Glutamatergic neuron (in vitro differentiated cells): ENCODE measurements around the gene RTEL1. TPM values are rescaled to one million over a fixed set of nuclear protein-coding genes. Genes with fewer than 3 reads are reported as not detected.
A peak's percentile ranks its signal among the peaks of the same experiment; 100 is the strongest.
"Not testable (repeated sequence)": the region's sequence is repeated elsewhere in the genome, so short reads cannot be mapped to it uniquely, and the experiment has no call there.

ENCODE experiments used
- DNase-seq: peaks from one replicate; pipeline ENCODE4 v3.0.0; 2022
- H3K27ac Mint-ChIP-seq: one replicate; pipeline ENCODE4 v1.8.0; 2020; ENCODE audit warnings: mild to moderate bottlenecking, mixed read lengths, inconsistent platforms; ENCODE audit not compliant: unreplicated experiment
- H3K27me3 Mint-ChIP-seq: one replicate; pipeline ENCODE4 v1.8.0; 2020; ENCODE audit warnings: mild to moderate bottlenecking, moderate library complexity, mixed read lengths, inconsistent platforms; ENCODE audit not compliant: unreplicated experiment
- H3K36me3 Mint-ChIP-seq: one replicate; pipeline ENCODE4 v1.8.0; 2020; ENCODE audit warnings: mild to moderate bottlenecking, mixed read lengths, inconsistent platforms; ENCODE audit not compliant: unreplicated experiment
- H3K4me1 Mint-ChIP-seq: one replicate; pipeline ENCODE4 v1.8.0; 2020; ENCODE audit warnings: mild to moderate bottlenecking, low read depth, mixed read lengths, inconsistent platforms; ENCODE audit not compliant: unreplicated experiment
- H3K4me3 Mint-ChIP-seq: one replicate; pipeline ENCODE4 v1.8.0; 2020; ENCODE audit warnings: mild to moderate bottlenecking, mixed read lengths, inconsistent platforms; ENCODE audit not compliant: unreplicated experiment
- H3K9me3 Mint-ChIP-seq: one replicate; pipeline ENCODE4 v1.8.0; 2020; ENCODE audit warnings: mild to moderate bottlenecking, moderate library complexity, mixed read lengths, inconsistent platforms; ENCODE audit not compliant: unreplicated experiment
- total RNA-seq: library from RNA; stranded (reverse); fragmentation: NEBNext Ultra II Directional; extraction: Animal tissue kit (Norgen Biotek cat#: 25700); gene quantifications from one replicate; pipeline ENCODE4 v1.2.1, GENCODE V29; 2021; ENCODE audit not compliant: unreplicated experiment
- TF ChIP-seq, protein P1 (sequence below): fragments of 200-600 bp; sonication (generic); IDR thresholded peaks from one replicate; pipeline ENCODE4 v1.5.0; 2021; ENCODE audit not compliant: partially characterized antibody, unreplicated experiment

Gene RTEL1
- total RNA-seq, 1 donor from 2014 or later = 36.3 TPM

DNA sequence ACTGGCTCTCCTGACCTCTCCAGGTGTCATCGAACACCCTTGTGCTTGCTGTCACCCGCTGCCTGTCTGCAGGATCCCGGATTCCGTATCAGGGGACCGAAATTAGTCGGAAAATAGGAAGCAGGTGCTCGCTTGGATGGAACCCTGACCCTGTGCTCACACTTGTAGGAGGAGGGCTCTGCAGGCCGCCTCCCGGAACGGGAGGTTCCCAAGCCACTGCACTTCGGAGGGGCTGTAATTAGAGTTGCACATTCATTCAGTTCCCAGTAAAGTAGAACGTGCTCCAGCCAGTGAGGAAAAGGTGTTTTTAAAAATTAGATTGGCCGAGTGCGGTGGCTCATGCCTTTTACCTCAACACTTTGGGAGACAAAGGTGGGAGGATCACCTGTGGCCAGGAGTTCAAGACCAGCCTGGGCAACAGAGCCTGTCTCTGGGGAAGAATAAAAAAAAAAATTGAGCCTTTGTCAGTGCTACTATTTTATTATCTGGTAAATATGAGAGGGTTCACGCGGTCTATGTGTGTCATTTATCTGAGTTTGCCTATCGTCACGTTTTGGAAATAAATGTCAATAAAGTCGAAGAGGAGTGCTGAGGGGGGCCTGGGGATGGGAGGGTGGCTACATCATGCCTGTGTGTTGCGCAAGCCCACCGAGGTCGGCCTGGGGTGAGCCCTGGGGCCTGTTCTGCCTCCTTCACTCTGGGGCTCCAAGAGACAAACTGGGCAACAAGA lies 29.7 kb upstream of the RTEL1 start:
- Mint-ChIP-seq H3K36me3 (no peaks in the 10 kb centered on the region), H3K27me3 (peaks cover 18% of the 10 kb centered on the region), H3K4me1 (peaks cover 16% of the 10 kb centered on the region), H3K27ac (peak overlapping the region; percentile 95), H3K9me3 (peaks cover 18% of the 10 kb centered on the region), H3K4me3 (peak overlapping the region; percentile 91)
- DNase-seq = peak; percentile 20
- TF ChIP-seq, protein P1, sequence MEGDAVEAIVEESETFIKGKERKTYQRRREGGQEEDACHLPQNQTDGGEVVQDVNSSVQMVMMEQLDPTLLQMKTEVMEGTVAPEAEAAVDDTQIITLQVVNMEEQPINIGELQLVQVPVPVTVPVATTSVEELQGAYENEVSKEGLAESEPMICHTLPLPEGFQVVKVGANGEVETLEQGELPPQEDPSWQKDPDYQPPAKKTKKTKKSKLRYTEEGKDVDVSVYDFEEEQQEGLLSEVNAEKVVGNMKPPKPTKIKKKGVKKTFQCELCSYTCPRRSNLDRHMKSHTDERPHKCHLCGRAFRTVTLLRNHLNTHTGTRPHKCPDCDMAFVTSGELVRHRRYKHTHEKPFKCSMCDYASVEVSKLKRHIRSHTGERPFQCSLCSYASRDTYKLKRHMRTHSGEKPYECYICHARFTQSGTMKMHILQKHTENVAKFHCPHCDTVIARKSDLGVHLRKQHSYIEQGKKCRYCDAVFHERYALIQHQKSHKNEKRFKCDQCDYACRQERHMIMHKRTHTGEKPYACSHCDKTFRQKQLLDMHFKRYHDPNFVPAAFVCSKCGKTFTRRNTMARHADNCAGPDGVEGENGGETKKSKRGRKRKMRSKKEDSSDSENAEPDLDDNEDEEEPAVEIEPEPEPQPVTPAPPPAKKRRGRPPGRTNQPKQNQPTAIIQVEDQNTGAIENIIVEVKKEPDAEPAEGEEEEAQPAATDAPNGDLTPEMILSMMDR = no peak

DNA sequence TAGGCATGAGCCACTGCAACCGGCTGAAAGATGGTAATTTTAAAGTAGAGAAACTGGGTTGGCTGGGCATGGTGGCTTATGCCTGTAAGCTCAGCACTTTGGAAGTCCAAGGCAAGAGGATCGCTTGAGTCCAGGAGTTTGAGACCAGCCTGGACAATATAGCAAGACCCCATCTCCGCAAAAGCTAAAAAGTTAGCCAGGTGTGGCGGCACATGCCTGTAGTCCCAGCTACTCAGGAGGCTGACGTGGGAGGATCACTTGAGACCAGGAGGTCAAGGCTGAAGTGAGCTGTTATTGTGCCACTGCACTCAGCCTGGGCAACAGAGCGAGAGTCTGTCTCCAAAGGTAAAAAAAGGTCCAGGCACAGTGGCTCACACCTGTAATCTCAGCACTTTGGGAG lies 27.2 kb upstream of the RTEL1 start:
- peak; percentile 0 for DNase-seq
- H3K27ac Mint-ChIP-seq, H3K4me3 Mint-ChIP-seq, H3K36me3 Mint-ChIP-seq: not testable (repeated sequence)
- H3K4me1 Mint-ChIP-seq = peaks cover 16% of the 10 kb centered on the region
- H3K9me3 Mint-ChIP-seq = peaks cover 18% of the 10 kb centered on the region
- H3K27me3 Mint-ChIP-seq = peaks cover 18% of the 10 kb centered on the region

DNA sequence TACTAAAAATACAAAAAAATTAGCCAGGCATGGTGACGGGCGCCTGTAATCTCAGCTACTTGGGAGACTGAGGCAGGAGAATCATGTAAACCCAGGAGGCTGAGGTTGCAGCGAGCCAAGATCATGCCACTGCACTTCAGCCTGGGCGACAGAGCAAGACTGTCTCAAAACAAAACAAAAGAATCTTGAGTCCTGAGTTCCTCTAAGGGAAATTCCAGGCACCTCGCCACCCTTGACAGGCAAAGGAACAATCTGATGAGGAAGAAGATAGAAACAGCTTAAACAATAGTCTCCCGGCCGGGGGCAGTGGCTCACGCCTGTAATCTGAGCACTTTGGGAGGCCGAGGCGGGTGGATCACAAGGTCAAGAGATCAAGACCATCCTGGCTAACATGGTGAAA lies 26.7 kb upstream of the RTEL1 start:
- Mint-ChIP-seq H3K4me1 (peaks cover 16% of the 10 kb centered on the region), H3K9me3 (peaks cover 18% of the 10 kb centered on the region), H3K27me3 (peaks cover 18% of the 10 kb centered on the region)
- not testable (repeated sequence) for DNase-seq, H3K27ac Mint-ChIP-seq, H3K36me3 Mint-ChIP-seq, H3K4me3 Mint-ChIP-seq

DNA sequence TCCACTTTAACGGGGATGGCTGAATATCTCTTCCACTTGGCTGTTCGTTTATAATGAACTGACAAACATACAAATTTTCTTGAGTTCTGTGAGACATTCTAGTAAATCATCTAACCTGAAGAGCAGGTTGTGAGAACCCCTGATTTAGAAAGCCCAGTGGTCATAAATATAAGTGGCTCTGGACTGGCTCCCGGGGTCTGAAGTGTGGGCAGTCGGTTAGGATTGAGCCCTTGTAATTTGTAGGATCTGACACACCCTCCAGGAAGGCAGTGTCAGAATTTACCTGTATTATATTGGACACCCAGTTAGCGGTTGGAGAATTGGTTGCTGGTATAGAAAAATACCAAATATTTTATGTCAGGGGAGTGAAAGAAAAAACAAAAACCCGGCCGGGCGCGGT lies 24.4 kb upstream of the RTEL1 start:
- Mint-ChIP-seq H3K9me3 (peaks cover 14% of the 10 kb centered on the region), H3K27ac (no peak overlapping the region), H3K4me1 (peaks cover 11% of the 10 kb centered on the region), H3K4me3 (no peak overlapping the region), H3K27me3 (peaks cover 11% of the 10 kb centered on the region), H3K36me3 (no peaks in the 10 kb centered on the region)
- TF ChIP-seq, protein P1 = no peak
- no peak for DNase-seq

DNA sequence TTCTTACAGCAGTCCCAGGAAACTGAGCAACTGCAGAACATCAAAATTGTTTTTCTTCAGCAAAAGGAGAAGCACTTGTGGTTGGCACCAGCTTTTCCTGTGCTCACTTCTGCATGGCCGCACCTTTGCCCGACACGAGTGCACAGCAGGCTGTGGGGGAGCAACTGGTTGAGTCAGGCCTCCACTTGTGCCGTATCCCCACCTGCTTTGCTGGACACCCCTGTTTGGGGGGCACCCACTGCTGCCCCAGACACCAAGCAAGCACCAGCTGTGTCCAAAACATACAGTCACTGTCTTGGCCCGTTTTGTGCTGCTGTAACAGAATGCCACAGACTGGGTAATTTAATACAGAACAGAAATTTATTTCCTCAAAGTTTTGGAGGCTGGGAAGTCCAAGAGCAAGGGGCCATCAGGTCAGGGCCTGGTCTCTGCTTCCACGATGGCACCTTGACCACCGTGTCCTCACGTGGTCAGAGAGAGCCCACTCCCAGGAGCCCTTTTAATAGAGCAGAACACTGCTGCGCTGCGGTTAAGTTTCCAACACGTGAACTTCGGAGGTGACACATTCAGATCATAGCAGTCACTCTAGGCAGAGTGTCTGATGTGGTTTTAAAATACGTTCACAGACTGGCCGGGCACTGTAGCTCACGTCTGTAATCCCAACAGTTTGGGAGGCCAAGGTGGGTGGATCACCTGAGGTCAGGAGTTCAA lies 22.5 kb upstream of the RTEL1 start:
- Mint-ChIP-seq H3K4me1 (peaks cover 5% of the 10 kb centered on the region), H3K9me3 (peaks cover 7% of the 10 kb centered on the region), H3K27ac (no peak overlapping the region), H3K27me3 (peaks cover 10% of the 10 kb centered on the region), H3K4me3 (no peak overlapping the region), H3K36me3 (no peaks in the 10 kb centered on the region)
- no peak for DNase-seq
- TF ChIP-seq, protein P1 = no peak
